Spleen (tissue), 11 donors: ENCODE measurements around the gene SYK. TPM values are rescaled to one million over a fixed set of nuclear protein-coding genes. Genes with fewer than 3 reads are reported as not detected.

Experiments used
- DNase-seq: peaks from one replicate; pipeline ENCODE4 v3.0.0-alpha.2; 2020
- H3K27ac ChIP-seq, 8 donors: fragments of 200-600 bp; sonication (generic) in 7 of 8; 1 replicate in 4 of 8; 2 replicates in 4 of 8; pipeline versions ENCODE4 v1.5.0 to v1.8.0; 2016 to 2021; ENCODE audit warnings: inconsistent platforms in 4 of 8, mild to moderate bottlenecking in 4 of 8, moderate library complexity in 1 of 8
- H3K27me3 ChIP-seq, 7 donors: fragments of 200-600 bp; sonication (generic) in 6 of 7; replicated peaks in 1 of 7; 1 replicate in 4 of 7; 2 replicates in 3 of 7; pipeline versions ENCODE4 v1.5.0 to v1.8.0; 2016 to 2021; ENCODE audit warnings: inconsistent platforms in 3 of 7, mild to moderate bottlenecking in 1 of 7
- H3K36me3 ChIP-seq, 6 donors: fragments of 200-600 bp; sonication (generic) in 5 of 6; 1 replicate in 4 of 6; 2 replicates in 2 of 6; pipeline versions ENCODE4 v1.5.0 to v1.8.0; 2016 to 2021; ENCODE audit warnings: inconsistent platforms in 2 of 6
- H3K4me1 ChIP-seq, 6 donors: fragments of 200-600 bp; sonication (generic) in 5 of 6; 1 replicate in 3 of 6; 2 replicates in 3 of 6; pipeline versions ENCODE4 v1.5.0 to v1.8.0; 2016 to 2021; ENCODE audit warnings: inconsistent platforms in 3 of 6
- H3K4me3 ChIP-seq, 8 donors: fragments of 200-600 bp; sonication (generic) in 7 of 8; 1 replicate in 4 of 8; 2 replicates in 4 of 8; pipeline versions ENCODE4 v1.5.0 to v1.8.0; 2016 to 2021; ENCODE audit warnings: inconsistent platforms in 4 of 8, mild to moderate bottlenecking in 4 of 8, moderate library complexity in 2 of 8
- H3K9me3 ChIP-seq, 8 donors: fragments of 200-600 bp; sonication (generic) in 7 of 8; 1 replicate in 4 of 8; 2 replicates in 4 of 8; pipeline versions ENCODE4 v1.5.0 to v1.8.0; 2016 to 2021; ENCODE audit warnings: inconsistent platforms in 4 of 8
- CTCF ChIP-seq, 11 experiments: fragments of 200-600 bp in 7 of 11; fragments of 450-650 bp in 4 of 11; sonication (generic) in 4 of 11; IDR thresholded peaks in 8 of 11; conservative IDR thresholded peaks in 3 of 11; 1 replicate in 7 of 11; 2 replicates in 4 of 11; pipeline versions ENCODE4 v1.4.0 to v1.8.0; 2016 to 2021; ENCODE audit warnings: antibody characterized with exemption in 11 of 11, inconsistent platforms in 4 of 11, mild to moderate bottlenecking in 1 of 11
- POLR2A ChIP-seq, 3 donors: fragments of 450-650 bp; IDR thresholded peaks; one replicate each; pipeline ENCODE4 v1.5.1; 2017; ENCODE audit warnings: antibody characterized with exemption in 3 of 3, mild to moderate bottlenecking in 1 of 3
- POLR2AphosphoS5 ChIP-seq, 3 donors: sonication (generic); formaldehyde crosslinking; IDR thresholded peaks; one replicate each; pipeline ENCODE4 v1.5.1; 2017; ENCODE audit warnings: antibody characterized with exemption in 3 of 3
- WGBS, 5 donors: extraction: QIAGEN DNeasy Blood & Tissue Kit in 3 of 5; methylation state at CpG; one replicate each; pipeline versions ENCODE4 v1.1.5 to v1.1.7; 2013 to 2018; 5-methylcytosine and 5-hydroxymethylcytosine counted together
- intact Hi-C: fragments of 100-400 bp; cut with DNase I; formaldehyde crosslinking; loops from one replicate; pipeline ENCODE4 v1.15.0; 2023; ENCODE audit warnings: low total_unique reads
- polyA plus RNA-seq, 3 donors: library from polyadenylated mRNA; stranded (reverse); fragments of 200-250 nt; gene quantifications; one replicate each; pipeline ENCODE4 v1.2.1, GENCODE V29; 2013
- total RNA-seq, 7 donors: library from RNA; depleted of rRNA in 3 of 7; stranded (reverse); fragments of >200 nt in 3 of 7; fragmentation: NEBNext Ultra II Directional in 4 of 7; extraction: Animal tissue kit (Norgen Biotek cat#: 25700) in 4 of 7; gene quantifications; one replicate each; pipeline versions ENCODE4 v1.1.0 to v1.2.1, GENCODE V29; 2016 to 2021
- donor health status: healthy with polysubstance abuse.
- donor health status: DM: no; HTN: no; CAD: no; lungs with moderate emphysema.
- donor health status: DM: no; HTN: no; CAD: no.
- donor health status: Bipolar disorder and iron deficiency.
- donor health status: healthy.
- donor health status: DM: no; HTN: no; CAD: no.
- donor health status: DM: yes; HTN: yes; CAD: no.

Gene SYK
- total and polyA plus RNA-seq, 10 donors, result 42.6 to 152 (median 111) TPM

GRCh38 chr9:90773617-90774016, 28.0 kb upstream of the SYK start:
- peaks cover 0 to 65% (median 44%) of the 10 kb centered on the region in 6 donors for H3K4me1 ChIP-seq
- DNase-seq, result no peak
- H3K9me3 ChIP-seq, result no peaks in the 10 kb centered on the region

GRCh38 chr9:90774071-90774470, 27.5 kb upstream of the SYK start:
- Histone ChIP-seq H3K4me1 (peaks cover 0 to 62% (median 44%) of the 10 kb centered on the region in 6 donors), H3K36me3 (no peaks in the 10 kb centered on the region), H3K9me3 (no peaks in the 10 kb centered on the region), H3K27ac (peak overlapping the region in 6 of 8 donors; percentile 9 to 71 (median 55)), H3K27me3 (no peaks in the 10 kb centered on the region), H3K4me3 (no peak overlapping the region)
- 66 to 81% (median 70%) methylated on average over 3 of the region's 3 CpGs for WGBS, 5 donors
- no peak for DNase-seq
- TF ChIP-seq POLR2AphosphoS5 (IDR thresholded peaks at IDR 0.05) (no peak), CTCF (IDR thresholded peaks at IDR 0.05 in 8 of 11, conservative IDR thresholded peaks at IDR 0.05 in 3 of 11) (no peak), POLR2A (IDR thresholded peaks at IDR 0.05) (no peak)
- intact Hi-C loops, result no loop called here

More at GRCh38 chr9:90773617-90774016, 28.0 kb upstream of the SYK start:
- peak overlapping the region in 6 of 8 donors; percentile 9 to 71 (median 55) for H3K27ac ChIP-seq
- no peaks in the 10 kb centered on the region for H3K36me3 ChIP-seq
- H3K27me3 ChIP-seq, result no peaks in the 10 kb centered on the region
- intact Hi-C loops, result no loop called here
- 61 to 77% (median 68%) methylated on average over 1 of the region's 1 CpG for WGBS, 5 donors
- no peak for TF ChIP-seq POLR2A (IDR thresholded peaks at IDR 0.05)
- TF ChIP-seq CTCF (IDR thresholded peaks at IDR 0.05 in 8 of 11, conservative IDR thresholded peaks at IDR 0.05 in 3 of 11), result peak in 8 of 11 experiments; percentile 17 to 49 (median 44)
- no peak for TF ChIP-seq POLR2AphosphoS5 (IDR thresholded peaks at IDR 0.05)
- no peak overlapping the region for H3K4me3 ChIP-seq

GRCh38 chr9:90774682-90775081, 26.9 kb upstream of the SYK start:
- Histone ChIP-seq H3K9me3 (no peaks in the 10 kb centered on the region), H3K27ac (peak overlapping the region in 5 of 8 donors; percentile 23 to 71 (median 66)), H3K4me1 (peaks cover 0 to 56% (median 41%) of the 10 kb centered on the region in 6 donors), H3K36me3 (no peaks in the 10 kb centered on the region), H3K4me3 (no peak overlapping the region), H3K27me3 (no peaks in the 10 kb centered on the region)
- WGBS, 5 donors, result 26 to 45% (median 35%) methylated on average over 3 of the region's 3 CpGs
- DNase-seq, result peak; percentile 83
- TF ChIP-seq POLR2A (IDR thresholded peaks at IDR 0.05), result no peak
- TF ChIP-seq CTCF (IDR thresholded peaks at IDR 0.05 in 8 of 11, conservative IDR thresholded peaks at IDR 0.05 in 3 of 11), result peak in 7 of 11 experiments; percentile 9 to 58 (median 47)
- peak in 2 of 3 donors; percentile 21 to 82 for TF ChIP-seq POLR2AphosphoS5 (IDR thresholded peaks at IDR 0.05)
- intact Hi-C loops, result no loop called here

GRCh38 chr9:90775657-90776056, 26.0 kb upstream of the SYK start:
- no peaks in the 10 kb centered on the region for H3K27me3 ChIP-seq
- H3K4me1 ChIP-seq, result peaks cover 0 to 46% (median 33%) of the 10 kb centered on the region in 6 donors
- no peaks in the 10 kb centered on the region for H3K9me3 ChIP-seq
- H3K36me3 ChIP-seq, result no peaks in the 10 kb centered on the region
- no peak overlapping the region for H3K4me3 ChIP-seq
- no peak for TF ChIP-seq POLR2A (IDR thresholded peaks at IDR 0.05)
- no peak for TF ChIP-seq CTCF (IDR thresholded peaks at IDR 0.05 in 8 of 11, conservative IDR thresholded peaks at IDR 0.05 in 3 of 11)
- TF ChIP-seq POLR2AphosphoS5 (IDR thresholded peaks at IDR 0.05), result no peak
- intact Hi-C loops, result no loop called here
- 43 to 59% (median 45%) methylated on average over 3 of the region's 3 CpGs for WGBS, 5 donors
- no peak overlapping the region for H3K27ac ChIP-seq
- no peak for DNase-seq
